Measurements from ENCODE around the gene EFL1.
A peak's percentile ranks its signal among the peaks of the same experiment; 100 is the strongest.
"Not testable (repeated sequence)": the region's sequence is repeated elsewhere in the genome, so short reads cannot be mapped to it uniquely, and the experiment has no call there.

Gene EFL1

DNA sequence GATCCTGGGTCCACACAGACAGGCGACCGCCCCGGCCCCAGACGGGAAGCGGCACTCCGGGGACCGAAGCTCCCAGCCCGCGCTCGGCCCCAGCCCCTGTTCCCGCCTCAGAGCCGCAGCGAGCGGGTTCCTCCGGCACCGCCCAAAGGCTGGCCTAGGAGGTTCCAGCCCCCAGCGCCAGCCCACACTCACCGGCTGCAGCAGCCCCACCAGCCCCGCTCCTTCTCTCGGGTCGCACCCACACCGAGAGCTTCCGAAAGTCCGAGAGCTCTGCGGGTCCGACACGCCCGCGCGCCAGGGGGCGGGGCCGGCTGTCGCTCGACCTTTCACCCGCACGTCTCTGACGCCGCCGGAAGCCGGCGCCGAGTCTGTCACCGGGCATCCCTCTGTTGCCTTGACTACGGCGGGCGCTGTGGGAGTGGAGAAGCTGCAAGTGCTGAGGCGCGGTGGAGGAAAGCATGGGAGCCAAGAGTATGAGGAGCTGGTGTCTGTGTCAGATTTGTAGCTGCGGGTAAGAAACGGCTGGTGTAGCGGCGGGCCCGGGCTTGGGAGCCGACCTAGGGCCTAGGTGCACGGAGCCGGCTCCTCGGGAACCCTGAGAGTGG, at the start of gene EFL1, which contains the start of gene SAXO2:
Gene EFL1, minus strand, starts transcription at position 313 of the 605 bp plus-strand sequence. CDS start 956 bp downstream, outside the sequence.
Gene SAXO2, plus strand, starts transcription at position 397 of the 605 bp plus-strand sequence. Its CDS starts 62 bp downstream, at position 459.
- no peak for FAIRE-seq

- FAIRE-seq: not testable (repeated sequence)
Measured at GRCh38 chr15:82311321-82311720, 48.8 kb upstream of the EFL1 start.

DNA sequence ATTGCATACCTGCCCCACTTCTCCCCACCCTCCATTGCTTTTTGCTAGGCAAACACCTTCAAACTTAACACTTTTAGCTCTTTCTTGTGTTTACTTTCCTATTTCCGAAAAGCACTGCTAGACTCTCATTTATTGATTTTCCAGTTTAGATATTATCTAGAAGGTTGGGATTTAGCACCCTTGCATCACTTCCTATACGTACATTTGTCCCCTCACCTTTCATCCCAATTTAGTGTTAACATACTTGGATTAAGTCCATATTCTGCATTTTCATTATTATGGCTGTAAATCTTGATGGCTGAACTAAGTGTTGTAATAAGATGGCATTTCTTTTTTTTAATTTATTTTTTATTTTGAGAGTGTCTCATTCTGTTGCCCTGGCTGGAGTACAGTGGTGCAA, 47.3 kb upstream of the EFL1 start:
- FAIRE-seq: no peak

GRCh38 chr15:82307714-82308081, 45.2 kb upstream of the EFL1 start:
- FAIRE-seq: no peak

DNA sequence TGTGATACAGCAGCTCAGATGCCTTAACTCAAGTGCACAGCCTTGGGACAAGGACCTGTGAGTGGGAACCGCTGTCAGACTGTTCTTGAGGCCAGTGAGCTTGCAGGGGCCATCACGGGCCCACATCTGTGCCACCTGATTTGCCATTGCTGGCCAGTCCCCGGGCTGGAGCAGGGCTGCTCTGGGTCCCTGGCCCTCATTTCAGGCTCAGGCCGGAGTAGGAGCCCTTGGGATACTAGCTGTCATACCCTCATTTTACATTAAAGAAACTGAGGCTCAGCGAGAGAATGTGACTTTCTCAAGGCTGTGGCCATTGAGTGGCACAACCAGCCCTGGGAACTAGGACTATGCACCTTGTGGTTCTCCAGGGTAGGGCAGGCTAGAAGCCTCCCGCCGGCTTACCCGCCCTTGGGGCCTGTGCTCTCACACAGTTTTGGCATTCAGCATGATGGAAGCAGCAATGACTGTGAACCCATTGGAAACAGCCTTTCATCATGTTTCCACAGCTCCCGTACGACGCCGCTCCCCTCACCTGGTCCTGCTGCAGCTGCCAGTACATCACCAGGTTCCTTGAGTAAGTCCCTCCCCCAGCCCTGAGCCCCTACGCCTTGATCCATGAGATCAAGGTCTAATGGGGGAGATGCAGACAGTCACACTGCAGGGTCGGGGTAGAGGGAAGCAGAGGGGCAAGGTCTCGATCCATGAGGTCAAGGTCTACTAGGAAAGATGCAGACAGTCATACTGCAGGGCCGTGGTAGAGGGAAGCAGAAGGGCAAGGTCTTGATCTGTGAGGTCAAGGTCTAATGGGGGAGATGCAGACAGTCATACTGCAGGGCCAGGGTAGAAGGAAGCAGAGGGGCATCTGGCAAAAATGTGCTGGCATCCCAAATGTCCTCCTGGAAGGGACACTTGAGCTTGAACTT, 44.5 kb upstream of the EFL1 start:
- FAIRE-seq: no peak

GRCh38 chr15:82305621-82306048, 43.1 kb upstream of the EFL1 start:
- FAIRE-seq: no peak

DNA sequence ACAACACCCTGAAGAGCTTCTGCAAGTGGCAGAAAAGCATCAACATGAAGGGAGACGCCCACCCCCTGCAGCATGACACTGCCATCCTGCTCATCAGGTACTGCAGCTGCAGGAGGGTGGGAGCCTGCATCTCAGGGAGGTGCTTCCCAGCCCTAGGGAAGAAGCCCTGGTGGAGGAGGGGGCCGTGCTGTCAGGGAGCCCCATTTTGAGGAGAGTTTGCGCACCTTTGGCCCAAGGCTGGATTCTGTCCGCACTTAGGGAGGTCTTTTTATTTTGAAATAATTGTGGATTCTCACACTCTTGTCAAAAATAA, 42.2 kb upstream of the EFL1 start:
- no peak for FAIRE-seq

DNA sequence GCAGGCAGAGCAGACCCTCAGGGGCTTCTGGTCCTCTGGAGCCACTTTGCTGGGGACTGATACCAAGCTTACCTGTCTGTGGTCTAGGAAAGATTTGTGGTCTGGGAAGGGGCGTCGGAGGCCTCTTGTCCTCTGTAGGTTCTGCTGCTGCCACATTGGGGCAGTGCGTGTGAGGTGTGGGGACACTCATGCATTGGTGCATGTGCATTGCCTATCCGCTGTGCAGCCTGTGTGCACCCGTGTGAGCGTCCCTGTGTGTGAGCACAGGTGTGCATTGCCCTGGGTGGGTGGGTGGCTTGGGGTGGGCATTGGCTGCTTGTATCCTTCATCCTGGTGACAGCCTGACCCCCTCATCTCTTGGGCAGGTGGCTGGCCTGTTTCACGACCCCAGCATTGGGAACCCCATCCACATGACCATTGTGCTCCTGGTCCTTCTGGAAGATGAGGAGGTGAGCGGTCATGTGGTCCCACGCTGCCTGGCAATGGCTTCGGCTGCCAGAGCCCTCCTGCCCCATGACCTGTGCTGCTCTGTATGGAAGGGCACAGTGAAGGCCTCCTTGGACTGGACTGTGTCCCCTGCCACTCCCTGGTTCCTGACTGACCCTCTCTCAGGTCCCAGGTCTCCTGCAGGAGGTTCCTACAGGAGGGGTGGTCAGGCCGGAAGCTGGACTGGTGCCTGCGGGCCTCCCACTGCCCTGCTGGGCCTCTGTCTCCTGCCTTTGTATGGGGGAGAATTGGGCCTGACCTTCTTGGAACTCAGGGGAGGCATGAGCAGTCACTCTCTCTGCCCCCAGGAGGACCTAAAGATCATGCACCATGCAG, 41.6 kb upstream of the EFL1 start:
- FAIRE-seq: no peak

DNA sequence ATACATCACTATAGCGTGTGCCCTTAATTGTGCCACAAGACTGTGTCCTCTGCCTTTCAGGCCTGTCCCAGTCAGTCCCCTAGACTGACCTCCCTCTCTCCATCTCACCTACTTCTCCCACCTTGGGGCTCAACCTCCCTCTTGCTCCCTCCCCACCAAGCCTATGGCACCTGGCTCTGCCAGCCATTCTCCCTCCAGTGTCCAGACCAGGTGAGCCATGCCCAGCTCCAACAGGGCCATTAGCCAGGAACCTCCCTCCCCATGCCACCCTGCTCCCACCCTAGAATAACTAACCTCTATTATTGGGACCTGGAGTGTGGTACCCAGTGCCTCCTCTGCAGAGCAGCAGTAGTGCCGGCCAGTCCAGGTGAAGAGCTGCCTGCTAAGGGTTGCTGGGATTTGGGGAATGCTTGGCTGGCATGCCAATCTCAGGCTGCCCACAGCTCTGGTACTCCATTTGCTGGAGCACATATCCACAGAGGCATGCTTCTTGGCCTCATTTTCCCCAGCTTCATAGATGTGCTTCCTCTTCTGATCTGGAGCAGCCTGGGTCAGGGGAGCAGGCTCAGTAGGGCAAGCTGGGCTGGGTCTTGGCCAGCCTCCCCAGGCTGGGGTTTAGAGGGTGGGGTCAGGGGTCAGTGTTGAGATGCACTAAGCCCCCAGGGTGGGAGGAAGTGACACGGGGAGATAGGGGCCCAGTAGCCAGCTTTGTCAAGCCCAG, 38.9 kb upstream of the EFL1 start:
- FAIRE-seq: no peak

GRCh38 chr15:82300883-82301282, 38.3 kb upstream of the EFL1 start:
- FAIRE-seq: no peak

- not testable (repeated sequence) for FAIRE-seq
Measured at GRCh38 chr15:82300326-82300725, 37.8 kb upstream of the EFL1 start.

DNA sequence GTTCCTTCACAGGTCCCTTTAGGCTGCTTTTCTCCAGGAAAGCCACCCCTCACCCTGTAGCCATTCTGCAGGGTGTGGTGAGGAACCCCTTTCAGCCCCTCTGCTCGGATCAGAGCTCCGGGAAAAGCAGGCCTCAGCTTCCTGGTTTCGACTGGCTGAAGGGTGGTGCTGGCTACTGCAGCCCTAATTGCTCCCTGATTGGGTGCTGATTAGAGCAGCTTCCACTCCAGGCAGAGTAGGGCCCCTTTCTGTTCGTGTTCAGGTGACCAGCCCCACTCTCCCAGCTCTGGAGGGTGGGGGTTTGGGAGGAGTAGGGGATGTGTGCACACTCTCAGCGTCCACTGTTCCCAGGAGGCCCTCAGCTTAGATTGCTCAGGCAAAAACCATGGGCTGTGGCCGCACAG, 37.0 kb upstream of the EFL1 start:
- FAIRE-seq: not testable (repeated sequence)

DNA sequence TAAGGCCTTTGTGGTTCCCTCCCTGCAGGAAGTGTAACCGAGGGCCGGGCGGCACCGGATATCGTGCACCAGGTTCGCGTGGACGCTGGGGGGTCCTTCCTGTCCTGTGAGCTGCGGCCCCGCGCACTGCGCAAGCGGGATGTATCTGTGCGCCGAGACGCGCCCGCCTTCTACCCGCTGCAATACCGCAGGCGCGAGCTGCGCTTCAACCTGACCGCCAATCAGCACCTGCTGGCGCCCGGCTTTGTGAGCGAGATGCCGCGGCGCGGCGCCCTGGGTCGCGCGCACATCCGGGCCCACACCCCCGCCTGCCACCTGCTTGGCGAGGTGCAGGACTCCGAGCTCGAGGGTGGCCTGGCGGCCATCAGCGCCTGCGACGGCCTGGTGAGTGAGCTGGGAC, 36.0 kb upstream of the EFL1 start:
- FAIRE-seq: no peak

GRCh38 chr15:82298032-82298431, 35.5 kb upstream of the EFL1 start:
- FAIRE-seq: no peak

- FAIRE-seq: no peak
Measured at GRCh38 chr15:82297546-82297945, 35.0 kb upstream of the EFL1 start.

DNA sequence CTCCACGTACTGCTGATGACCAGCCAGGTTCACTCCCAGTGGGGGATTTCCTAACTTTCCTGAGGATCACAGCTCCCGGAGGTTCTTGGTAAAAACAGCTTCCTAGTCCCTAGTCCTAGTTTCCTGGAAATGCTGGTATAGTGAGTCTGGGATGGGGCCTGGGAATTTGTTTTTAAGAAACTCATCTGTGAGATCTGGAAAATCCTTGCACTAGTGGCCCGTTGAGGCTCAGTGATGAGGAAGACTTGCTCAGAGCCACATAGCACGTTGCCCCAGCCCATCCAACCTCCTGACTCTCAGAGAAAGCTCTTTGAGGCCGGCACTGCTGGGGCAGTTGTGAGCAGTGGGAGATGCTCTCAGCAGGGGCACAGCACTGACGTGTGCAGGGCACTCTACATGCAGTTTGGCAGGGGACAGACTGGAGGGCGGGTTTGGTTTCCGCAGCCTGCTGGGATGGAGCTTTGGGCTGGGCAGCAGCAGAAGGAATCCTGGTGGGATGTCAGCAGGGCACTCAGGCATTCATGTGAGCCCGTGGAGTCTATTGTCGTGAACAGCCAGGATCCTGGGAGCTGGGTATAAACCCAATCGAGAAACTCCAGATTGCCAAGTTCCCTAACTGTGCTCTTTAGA, 31.6 kb upstream of the EFL1 start:
- FAIRE-seq: no peak

GRCh38 chr15:82292271-82292670, 29.7 kb upstream of the EFL1 start:
- FAIRE-seq: no peak

- not testable (repeated sequence) for FAIRE-seq
Measured at GRCh38 chr15:82288202-82288601, 25.7 kb upstream of the EFL1 start.

DNA sequence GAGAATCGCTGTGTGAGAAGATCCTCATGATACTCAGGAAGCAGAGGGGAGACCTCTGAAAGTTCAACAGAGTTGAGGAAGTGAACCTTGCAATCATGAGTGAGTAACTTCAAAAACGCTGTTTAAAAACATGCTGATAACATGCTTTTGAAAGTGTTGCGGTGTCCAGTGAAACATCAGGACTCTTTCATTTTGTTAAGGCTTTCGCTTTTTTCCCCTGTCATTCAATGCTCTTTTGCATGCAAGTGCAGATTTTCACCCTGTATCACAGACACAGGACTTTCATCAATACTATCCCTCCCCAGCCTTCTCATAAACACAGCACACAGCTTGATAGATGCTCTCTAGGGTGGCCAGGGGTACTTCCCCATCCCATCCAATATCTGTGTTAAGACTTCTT, 23.9 kb upstream of the EFL1 start:
- not testable (repeated sequence) for FAIRE-seq

DNA sequence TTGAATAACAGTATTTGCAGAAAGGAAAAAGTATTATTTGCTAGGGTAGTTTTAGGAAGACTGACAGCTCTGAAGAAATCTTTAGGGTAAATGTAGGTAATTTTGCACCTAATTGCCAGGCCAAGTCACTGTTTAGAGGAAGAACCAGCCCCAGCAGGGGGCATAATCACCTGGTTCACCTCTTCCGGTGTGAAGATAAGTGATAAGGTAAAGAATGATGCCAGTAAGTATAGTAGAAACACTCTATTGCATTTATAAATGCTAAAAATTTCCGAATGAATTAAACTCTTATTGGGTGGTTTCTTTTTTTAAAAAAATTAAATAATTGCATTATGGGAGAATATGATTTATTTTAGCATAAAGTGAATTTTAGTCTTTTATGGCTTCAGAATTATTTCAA, 21.8 kb upstream of the EFL1 start:
- FAIRE-seq: not testable (repeated sequence)

DNA sequence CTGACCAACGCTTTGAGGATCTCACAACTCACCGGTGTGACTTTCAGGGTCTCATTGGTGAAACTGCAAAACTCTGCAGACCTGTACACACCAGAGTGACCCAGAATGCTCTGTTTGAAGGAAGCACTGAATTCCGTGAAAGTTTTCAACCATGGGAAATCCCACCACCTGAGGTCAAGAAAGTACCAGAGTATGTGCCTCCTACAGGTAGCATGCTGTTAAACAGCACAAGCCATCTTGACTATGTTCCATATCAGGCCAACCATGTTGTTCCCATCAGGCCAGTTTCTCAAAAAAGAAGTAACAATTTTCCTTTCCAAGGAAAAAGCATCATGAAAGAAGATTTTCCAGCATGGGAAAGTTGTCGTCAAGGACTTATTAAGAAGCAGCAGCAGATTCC, 19.9 kb upstream of the EFL1 start:
- not testable (repeated sequence) for FAIRE-seq

DNA sequence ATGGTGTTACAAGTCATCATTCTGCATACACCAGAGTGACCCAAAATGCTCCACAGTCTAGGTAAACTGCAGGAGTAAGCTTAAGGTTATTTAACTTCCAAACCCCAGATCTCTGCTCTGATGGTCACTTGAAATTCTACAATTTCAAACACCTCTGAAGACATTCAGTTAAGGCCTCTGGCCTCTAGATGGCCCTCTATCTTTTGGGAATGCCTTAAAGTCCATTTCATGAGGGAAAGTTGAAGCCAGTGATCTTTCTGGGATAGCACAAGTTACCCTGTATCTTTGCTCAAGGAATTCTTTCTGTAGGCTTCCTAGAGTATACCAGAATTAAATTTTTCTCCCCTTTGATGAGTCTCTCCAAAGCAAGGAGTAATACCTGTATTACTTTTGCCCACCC, 18.7 kb upstream of the EFL1 start:
- peak; percentile 95 for FAIRE-seq
